GM21528 (cell line): ENCODE measurements around the gene TBC1D4.
A peak's percentile ranks its signal among the peaks of the same experiment; 100 is the strongest.

Source experiments
- ATAC-seq: cut with Tn5 transposase; IDR thresholded peaks from one replicate; pipeline ENCODE4 v1.9.1; 2021; ENCODE audit warnings: mild to moderate bottlenecking, moderate library complexity; ENCODE audit not compliant: unreplicated experiment, low FRiP score

TBC1D4 gene

DNA sequence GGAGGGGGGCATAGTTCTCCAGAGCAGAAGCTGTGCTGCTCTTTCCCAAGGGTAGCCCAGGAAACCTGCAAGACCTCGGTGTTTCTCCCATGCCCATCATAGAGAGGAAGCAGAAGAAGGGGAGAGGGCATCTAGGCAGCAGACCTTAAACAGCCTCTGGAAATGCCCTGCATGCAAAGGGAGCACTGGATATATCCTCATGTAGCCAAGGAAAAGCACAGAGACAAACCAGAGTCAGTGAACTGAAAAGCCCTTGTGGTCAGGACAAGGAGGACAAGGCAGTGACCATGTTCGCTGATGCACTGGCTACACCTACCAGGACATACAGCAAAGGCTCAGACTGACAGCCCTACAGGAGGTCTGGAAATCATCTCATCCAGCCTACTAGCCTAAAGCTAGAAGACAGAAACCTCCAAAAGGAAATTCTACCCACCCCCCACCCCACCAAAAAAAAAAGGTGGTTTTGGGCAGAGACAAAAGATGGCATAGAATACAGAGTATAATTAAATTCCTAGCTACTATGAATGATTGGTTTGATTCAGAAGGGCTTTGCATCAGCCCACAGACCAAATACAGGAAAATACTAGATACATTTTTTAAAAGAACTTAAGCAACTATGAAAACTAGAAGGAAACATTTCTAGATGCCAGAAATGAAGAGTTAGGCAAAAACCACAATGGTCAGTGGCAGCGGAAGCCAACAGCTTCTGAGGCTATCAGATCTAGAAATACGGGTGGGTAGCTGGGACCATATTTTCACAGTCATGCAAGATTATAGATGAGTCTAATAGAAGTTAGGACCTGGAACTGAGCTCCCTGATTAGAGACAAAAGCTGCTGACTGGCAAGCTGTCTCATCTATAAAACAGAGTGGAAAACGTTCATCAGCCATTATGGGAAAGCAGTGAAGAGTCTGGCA lies 4.4 kb upstream of the TBC1D4 start:
- no peak for ATAC-seq

DNA sequence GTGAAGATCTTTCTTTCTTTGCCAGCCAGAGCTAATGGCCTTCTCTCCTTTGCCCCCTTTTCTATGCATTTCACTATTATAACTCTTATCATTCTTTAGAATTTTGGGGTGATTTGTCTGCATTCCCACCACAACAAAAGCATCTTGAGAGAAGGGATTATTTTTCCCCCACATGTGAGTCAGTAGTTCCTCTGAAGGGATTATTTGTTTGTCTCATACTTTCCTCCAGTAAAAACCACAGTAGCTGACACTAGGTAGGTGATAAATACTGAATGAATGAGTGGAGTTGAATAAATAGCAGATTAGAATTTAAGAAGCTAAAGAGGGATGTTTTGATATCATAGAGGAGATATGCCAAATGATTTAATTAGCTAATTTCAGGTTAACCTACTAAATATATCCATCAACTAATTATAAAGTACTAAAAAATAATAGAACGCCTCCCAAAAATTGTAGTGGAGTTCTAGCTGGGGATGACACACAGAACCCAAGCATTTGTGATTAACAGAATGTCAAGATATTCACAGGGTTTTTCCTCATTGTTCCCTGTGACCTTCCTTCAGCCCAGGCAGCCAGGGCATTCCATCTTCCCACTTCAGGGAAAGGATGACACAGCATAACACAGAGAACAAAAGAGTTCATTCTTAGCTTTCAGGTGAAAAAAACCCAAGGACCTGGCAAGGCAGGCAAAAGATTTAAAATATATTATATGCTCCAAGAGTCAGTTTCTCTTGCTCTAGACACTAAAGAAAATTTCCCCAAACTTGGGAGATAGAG lies 3.5 kb upstream of the TBC1D4 start:
- ATAC-seq, result no peak

DNA sequence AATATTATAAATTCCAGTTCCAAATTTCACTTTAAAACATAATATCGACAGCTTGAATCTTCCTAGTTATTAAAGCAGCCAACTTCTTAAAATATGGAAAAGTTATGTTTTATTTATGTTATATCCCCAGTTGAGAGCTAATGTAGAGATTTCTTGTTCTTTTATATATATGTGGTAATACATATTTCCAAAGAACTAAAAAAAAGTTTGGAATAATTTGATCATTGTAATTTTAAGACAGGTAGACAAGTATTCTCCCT lies 781 bp upstream of the TBC1D4 start:
- no peak for ATAC-seq

DNA sequence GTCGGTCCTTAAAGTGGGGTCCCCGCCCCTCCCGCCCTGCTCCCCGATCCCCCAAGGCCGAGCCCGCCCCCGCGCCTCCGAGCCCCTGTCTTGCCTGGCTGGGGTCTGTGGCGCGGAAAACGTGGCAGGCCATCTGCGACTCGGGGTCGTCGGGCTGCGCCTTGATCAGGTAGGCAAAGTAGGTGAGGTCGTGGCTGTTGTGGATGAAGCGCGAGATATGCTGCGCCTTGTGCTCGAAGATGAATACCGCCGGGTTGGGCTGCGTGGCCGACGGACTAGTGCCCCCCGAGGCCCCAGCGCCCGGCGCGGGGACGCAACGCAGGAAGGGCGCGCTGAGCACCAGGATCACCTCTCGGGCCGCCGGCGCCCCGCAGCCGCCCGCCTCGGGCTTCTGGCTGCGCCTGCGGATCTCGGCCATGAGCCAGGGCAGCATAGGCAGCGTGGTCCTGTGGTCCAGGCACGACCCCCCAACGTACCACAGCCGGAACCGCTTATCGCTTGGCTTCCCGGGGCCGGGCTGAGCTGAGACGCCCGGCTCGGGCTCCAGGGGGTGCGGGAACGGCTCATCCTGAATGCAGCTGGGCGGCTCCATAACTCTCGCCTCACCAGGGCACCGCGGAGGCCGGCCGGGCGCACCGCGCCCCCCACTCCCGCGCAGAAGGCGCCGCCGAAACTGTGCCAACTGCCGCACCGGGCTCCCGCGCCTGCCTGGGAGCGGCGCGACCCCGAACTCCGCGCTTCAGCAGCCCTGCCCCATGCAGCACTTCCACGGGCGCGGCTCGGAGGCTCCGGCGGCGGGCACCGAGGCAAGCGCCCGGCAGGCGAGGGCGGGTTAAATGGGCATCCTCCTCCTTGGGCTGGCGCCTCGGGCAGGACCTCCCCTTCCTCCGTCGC lies 546 bp downstream of the TBC1D4 start:
- peak; percentile 34 for ATAC-seq

- peak; percentile 10 for ATAC-seq
These were observed 1.2 kb downstream of the TBC1D4 start for GRCh38 chr13:75480671-75481175.

DNA sequence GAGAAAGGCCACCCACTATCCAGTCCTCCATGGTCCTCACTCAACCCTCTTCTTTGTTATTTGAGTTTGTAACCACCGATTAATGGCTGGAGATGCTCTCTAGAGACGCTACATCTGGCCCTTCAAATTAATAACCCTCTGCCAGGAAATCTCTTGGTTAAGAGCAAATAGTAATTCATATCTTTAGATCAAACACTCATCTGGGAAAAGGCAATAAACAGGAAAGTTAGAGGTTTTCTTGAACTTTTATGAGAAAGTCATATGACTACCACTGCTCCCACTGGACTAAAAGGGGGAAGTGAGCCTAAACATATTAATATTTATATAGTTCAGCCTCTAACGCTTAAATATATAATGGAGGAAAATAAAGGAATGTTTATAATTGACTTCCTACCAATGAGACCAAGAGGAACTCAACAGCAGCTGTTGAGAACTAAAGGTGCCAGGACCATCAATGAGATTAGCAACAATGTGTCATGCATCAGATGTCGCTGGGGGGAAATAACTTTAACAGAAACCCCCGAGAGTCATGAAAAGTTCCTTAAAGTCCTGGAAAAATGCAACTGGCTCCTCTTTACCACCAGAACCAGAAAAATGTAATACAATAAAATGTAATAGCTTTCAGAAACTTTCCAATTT lies 2.7 kb downstream of the TBC1D4 start:
- no peak for ATAC-seq

GRCh38 chr13:75478659-75479058 lies 3.3 kb downstream of the TBC1D4 start:
- ATAC-seq, result no peak

DNA sequence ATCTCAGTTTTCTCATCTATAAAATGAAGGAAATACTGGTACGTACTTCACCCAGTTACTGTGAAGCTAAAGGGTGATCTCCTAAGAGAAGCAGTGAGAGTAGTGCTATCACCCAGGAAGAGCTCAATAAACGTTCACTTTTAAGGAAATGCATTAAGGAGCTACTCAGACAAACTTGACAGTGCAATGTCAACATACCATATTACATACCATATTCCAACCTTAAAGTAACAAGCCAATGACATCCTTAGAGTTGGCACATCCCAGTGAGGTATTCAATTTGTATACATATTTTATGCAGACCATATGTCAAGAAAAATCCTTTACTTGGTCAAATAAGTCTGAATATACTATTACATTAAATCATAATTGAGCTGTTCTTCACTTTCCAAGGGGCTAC lies 7.0 kb downstream of the TBC1D4 start:
- no peak for ATAC-seq

DNA sequence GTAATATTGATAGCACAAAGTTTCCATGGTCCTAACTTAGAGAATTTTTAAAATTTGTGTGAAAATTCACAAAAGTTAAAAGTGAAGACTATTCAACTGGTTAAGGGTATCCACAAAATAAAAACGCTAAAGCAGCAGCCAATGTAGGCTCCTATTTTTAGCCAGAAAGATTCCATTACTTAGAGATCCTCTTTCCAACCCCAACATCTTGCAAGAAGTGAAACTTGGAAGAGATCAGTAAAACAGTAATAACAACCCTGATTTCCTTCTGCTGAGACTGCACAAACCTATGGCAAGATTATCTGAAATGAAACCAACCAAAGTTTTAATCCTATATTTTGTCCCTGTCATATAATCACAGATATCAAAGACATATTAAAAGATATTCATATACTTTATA lies 8.5 kb downstream of the TBC1D4 start:
- ATAC-seq, result no peak

GRCh38 chr13:75470676-75471075 lies 11.3 kb downstream of the TBC1D4 start:
- ATAC-seq, result no peak

GRCh38 chr13:75469047-75469446 lies 12.9 kb downstream of the TBC1D4 start:
- ATAC-seq, result no peak

- no peak for ATAC-seq
These were observed 13.4 kb downstream of the TBC1D4 start for GRCh38 chr13:75468602-75469001.

DNA sequence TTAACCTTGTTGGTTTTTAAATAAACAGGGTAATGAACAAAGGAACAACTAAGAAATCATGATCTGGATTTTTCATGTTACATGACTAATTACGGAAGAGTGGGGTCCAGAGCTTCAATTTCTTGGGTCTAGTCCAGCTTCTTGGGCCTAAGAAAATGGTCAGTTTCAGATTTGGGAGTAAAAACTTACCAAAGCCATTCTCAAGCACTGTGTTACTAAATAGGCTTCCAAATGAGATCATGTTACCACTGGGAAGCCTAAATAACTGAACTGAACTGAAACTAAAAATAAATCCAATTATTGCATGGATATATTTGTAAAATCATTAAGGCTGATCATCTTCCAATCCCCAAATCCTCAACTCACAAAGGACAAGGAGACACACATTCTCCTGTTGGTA lies 13.9 kb downstream of the TBC1D4 start:
- ATAC-seq, result no peak

- no peak for ATAC-seq
These were observed 14.8 kb downstream of the TBC1D4 start for GRCh38 chr13:75467040-75467728.

DNA sequence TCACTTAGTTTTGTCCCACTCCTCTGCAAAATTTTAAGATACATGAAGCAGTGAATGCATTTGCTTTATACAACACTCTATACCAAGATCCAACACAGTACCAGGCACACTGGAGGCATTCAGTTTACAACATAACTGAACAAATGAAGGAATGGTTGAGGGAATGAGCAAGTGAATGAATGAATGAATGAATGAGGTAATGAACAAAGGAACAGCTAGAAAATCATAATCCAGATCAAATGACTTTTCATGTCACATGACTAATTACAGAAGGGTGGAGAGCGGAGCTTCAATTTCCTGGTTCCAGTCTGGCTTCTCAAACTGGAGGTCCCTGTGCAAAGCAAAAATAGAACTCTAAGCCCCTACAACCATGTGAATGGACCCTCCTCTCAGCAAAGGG lies 16.7 kb downstream of the TBC1D4 start:
- ATAC-seq, result no peak

DNA sequence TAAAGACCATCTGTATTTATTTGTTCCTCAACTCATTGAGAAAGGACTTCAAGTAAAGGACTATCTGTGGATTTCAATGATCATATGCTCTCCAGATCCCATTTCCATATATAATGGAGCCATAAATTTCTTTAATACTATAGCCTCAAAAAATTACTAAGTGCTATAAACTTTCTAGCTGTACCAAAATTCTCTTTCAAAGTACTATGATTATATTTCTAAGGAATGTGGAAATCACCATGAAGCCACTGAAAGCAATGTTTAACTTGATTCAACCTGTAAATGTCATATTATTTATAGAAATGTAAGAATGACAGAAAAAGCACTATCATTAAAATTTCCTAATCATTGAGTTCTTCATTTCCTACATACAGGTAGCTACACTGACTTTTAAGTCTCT lies 20.7 kb downstream of the TBC1D4 start:
- ATAC-seq, result no peak

DNA sequence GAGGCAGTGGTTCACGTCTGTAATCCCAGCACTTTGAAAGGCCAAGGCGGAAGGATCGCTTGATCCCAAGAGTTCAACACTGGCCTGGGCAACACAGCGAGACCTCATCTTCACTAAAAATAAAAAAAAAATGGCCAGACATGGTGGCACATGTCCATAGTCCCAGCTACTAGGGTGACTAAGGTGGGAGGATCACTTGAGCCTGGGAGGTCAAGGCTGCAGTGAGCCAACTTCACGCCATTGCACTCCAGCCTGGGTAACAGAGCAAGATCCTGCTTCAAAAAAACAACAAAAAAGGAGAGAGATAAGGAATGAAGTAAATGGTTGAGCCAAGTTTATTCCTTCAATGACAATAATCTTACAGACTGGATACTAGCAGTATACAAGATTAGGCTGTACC lies 21.3 kb downstream of the TBC1D4 start:
- no peak for ATAC-seq

DNA sequence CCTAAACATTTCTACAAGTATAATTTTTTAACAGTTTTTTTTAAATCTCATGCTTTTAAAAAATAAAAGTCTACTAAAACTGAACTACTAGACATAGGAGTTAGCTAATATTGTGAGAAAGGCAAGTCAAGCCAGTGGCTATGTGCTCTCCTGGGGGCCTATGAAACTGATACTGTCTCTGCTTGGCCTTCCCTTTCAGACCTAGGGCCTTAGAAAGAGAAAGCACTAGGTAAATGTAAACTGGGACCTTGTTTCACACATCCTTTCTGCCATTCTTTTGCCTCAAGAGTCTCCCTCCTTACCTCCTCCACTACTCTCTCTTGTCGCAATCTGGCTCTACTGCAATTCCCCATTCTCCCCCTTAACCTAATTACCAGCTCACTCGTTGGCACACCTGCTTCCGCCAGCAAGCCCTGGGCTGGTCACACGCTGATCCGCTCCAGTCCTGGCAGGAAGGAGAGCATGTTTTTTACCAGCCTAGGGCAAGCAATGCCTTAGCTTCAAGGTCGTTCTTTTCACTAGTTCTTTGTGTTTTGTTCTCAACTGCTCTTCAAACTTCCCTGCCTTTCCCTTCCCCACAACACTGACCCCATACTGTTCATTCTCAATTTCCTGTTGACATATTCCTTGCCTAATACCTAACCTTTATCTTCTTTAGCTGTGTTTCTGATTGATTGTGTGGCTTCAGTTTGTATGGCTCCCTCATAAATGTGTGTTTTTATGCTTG lies 23.1 kb downstream of the TBC1D4 start:
- ATAC-seq, result peak; percentile 100

GRCh38 chr13:75455962-75456361 lies 26.0 kb downstream of the TBC1D4 start:
- no peak for ATAC-seq
